NCI-H2227 treated with DMSO at 0.1 percent for 48 hours (cell line): ENCODE results near the gene SLC26A6.

Experiments used
- DNase-seq: peaks from one replicate; lab custom pipeline; 2025; lab: John Stamatoyannopoulos, UW

SLC26A6 gene

GRCh38 chr3:48599077-48599501 is 36.2 kb downstream of the SLC26A6 start:
- no peak for DNase-seq

GRCh38 chr3:48598323-48599076 is 36.8 kb downstream of the SLC26A6 start:
- DNase-seq, result no peak

DNA sequence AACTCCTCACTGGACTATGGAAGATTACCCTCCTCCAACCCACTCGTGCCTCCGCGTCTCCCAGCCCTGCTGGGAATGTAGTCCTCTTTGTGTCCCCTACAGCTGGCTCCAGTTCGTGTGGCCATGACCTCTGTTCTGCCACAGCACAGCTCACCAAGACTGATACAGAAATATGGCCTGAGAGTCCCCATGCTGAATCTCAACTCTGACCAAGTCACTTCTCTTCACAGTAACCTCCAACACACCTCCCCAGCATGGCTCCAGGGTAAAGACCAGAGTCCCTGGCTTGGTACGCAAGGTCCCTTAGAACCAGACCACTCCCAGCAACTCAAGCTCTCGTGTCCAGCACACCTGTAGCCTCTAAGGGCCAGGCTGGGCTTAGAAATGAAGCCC is 37.9 kb downstream of the SLC26A6 start:
- no peak for DNase-seq

- DNase-seq, result no peak
Measured at GRCh38 chr3:48596676-48597407, 38.4 kb downstream of the SLC26A6 start.

GRCh38 chr3:48596157-48596556 is 39.1 kb downstream of the SLC26A6 start:
- DNase-seq, result no peak

GRCh38 chr3:48595526-48596121 is 39.6 kb downstream of the SLC26A6 start:
- no peak for DNase-seq

DNA sequence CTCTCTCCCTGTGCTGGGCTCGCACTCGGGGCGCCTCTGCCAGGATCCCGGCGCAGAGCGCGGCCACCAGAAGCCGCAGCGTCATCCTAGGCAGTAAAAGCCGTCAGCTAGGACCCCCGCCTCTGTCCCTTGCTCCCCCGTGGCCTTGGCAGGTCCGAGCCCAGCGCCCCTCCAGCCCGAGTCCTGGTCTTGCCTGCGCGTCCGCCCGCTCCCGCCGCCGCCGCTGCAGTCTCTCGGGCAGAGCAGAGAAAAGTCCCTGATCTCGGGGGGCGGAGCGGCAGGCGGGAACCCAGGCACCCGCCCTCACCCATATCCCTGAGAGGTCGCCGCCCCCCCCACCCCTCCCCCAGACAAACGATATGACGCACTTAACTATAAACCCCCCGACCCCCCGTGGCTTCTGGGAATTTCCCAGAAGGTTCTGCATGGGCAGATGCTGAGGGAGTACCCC is 40.2 kb downstream of the SLC26A6 start, which contains the start of gene COL7A1:
Gene COL7A1 (minus strand): TSS at position 255 of the 451 bp plus-strand sequence. CDS start 170 bp downstream, at position 85.
- DNase-seq, result no peak

GRCh38 chr3:48594417-48595049 is 40.7 kb downstream of the SLC26A6 start:
- no peak for DNase-seq

DNA sequence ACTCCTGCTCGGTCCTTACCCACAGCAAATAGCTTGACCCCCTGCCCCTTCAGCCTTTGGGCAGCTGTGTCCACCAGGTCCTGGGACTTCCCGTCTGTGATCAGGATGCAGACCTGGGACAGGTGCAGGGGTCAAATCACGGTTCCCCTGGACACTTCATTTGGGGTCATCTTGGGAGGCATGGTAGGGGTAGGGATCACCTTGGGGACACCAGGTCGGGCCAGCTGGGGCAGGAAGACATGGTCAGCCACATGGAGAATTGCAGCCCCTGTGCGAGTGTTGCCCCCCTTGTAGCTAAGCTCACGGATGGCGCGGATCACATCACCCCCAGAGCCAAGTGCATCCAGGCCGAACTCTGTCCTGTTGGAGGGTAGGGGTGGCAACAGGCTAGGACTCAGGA is 41.9 kb downstream of the SLC26A6 start:
- no peak for DNase-seq

GRCh38 chr3:48592519-48593087 is 42.7 kb downstream of the SLC26A6 start:
- DNase-seq, result no peak

- DNase-seq, result no peak
Measured at GRCh38 chr3:48591886-48592518, 43.3 kb downstream of the SLC26A6 start.

- no peak for DNase-seq
Measured at GRCh38 chr3:48591436-48591835, 43.8 kb downstream of the SLC26A6 start.

DNA sequence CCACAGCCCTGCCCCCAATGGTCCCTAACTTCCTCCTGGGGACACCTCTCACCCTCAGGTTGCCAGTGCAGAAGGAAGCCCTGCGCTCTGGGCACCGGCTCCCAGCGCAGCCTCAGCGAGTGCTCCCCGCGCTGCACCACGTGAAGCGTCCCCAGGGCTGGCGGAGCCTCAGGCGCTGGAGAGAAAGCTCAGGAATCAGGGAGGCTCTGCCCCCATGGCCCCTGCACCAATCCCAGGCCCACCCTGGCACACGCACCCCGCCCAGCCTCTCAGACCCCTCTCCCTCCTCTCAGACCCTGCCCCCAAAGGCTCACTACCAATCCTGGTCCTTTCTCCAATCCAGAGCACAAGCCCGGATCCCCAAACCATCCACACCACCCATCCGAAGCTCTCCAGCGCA is 47.0 kb downstream of the SLC26A6 start:
- DNase-seq, result no peak

DNA sequence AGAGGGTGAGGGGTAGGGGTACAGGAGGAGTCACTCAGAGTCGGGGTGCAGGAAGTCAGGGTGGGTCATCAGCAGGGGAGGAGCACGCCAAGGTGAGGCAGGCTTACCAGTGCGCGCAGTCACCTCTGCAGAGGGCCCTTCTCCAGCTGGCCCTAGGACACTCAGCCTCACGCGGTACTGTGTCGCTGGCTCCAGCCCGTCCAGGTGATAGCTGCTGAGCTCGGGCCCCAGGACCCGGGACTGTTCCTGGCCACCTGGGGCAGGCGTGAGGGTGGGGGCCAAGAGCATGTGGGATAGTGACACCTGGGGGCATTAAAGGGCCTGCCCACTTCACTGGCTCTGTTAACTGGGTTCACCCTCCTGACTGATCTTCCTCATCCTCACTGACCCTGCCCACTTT is 47.6 kb downstream of the SLC26A6 start:
- DNase-seq, result no peak

- DNase-seq, result no peak
Measured at GRCh38 chr3:48585411-48585810, 49.9 kb downstream of the SLC26A6 start.

GRCh38 chr3:48584836-48585235 is 50.4 kb downstream of the SLC26A6 start:
- DNase-seq, result no peak

- no peak for DNase-seq
Measured at GRCh38 chr3:48581621-48582481, 53.4 kb downstream of the SLC26A6 start.

GRCh38 chr3:48576647-48577046 is 58.6 kb downstream of the SLC26A6 start:
- DNase-seq, result no peak
